Activated B cell treated with CpG ODN at 0.5 μM for 24 hours (primary cell): Measurements from ENCODE around the gene AGAP9. TPM values are rescaled to one million over a fixed set of nuclear protein-coding genes. Genes with fewer than 3 reads are reported as not detected.
"Not testable (repeated sequence)": the region's sequence is repeated elsewhere in the genome, so short reads cannot be mapped to it uniquely, and the experiment has no call there.

Source experiments
- ATAC-seq: fragments of 200-7000 bp; cut with Tn5 transposase; one replicate; pipeline ENCODE4 v1.10.0; 2021; ENCODE audit warnings: low read depth, mild to moderate bottlenecking, moderate library complexity
- CTCF ChIA-PET: fragments of 350-600 bp; sonication (Branson Sonifier 250); formaldehyde crosslinking; loops from one replicate; lab custom pipeline; 2021; ENCODE audit warnings: antibody characterized with exemption; lab: Charles Lee
- POLR2A ChIA-PET: fragments of 350-600 bp; sonication (Branson Sonifier 250); formaldehyde crosslinking; loops from one replicate; lab custom pipeline; 2021; ENCODE audit warnings: antibody characterized with exemption; lab: Charles Lee
- DNase-seq: peaks from one replicate; pipeline ENCODE4 v3.0.0; 2022
- H3K27ac Mint-ChIP-seq: one replicate; pipeline ENCODE4 v1.8.0; 2020; ENCODE audit warnings: mixed read lengths
- H3K27me3 Mint-ChIP-seq: one replicate; pipeline ENCODE4 v1.8.0; 2021; ENCODE audit warnings: mixed read lengths
- H3K36me3 Mint-ChIP-seq: one replicate; pipeline ENCODE4 v1.8.0; 2021; ENCODE audit warnings: low read depth, mixed read lengths
- H3K4me1 Mint-ChIP-seq: one replicate; pipeline ENCODE4 v1.8.0; 2021; ENCODE audit warnings: mixed read lengths
- H3K4me3 Mint-ChIP-seq: one replicate; pipeline ENCODE4 v1.8.0; 2020; ENCODE audit warnings: mild to moderate bottlenecking, mixed read lengths
- H3K9me3 Mint-ChIP-seq: one replicate; pipeline ENCODE4 v1.8.0; 2020; ENCODE audit warnings: mixed read lengths
- intact Hi-C: fragments of 100-400 bp; cut with micrococcal nuclease; formaldehyde crosslinking; loops from one replicate; pipeline ENCODE4 v1.15.1; 2024
- total RNA-seq: library from RNA; stranded (reverse); gene quantifications from 2 replicates; pipeline ENCODE4 v1.2.3, GENCODE V29; 2022

The AGAP9 gene
- total RNA-seq, 1 donor from 2014 or later = 7.7 TPM

GRCh38 chr10:47554552-47554951, 31.1 kb upstream of the AGAP9 start:
- H3K27ac Mint-ChIP-seq, H3K4me1 Mint-ChIP-seq, H3K36me3 Mint-ChIP-seq, H3K27me3 Mint-ChIP-seq, ATAC-seq, H3K9me3 Mint-ChIP-seq, POLR2A ChIA-PET, CTCF ChIA-PET, intact Hi-C loops, H3K4me3 Mint-ChIP-seq, DNase-seq: not testable (repeated sequence)

DNA sequence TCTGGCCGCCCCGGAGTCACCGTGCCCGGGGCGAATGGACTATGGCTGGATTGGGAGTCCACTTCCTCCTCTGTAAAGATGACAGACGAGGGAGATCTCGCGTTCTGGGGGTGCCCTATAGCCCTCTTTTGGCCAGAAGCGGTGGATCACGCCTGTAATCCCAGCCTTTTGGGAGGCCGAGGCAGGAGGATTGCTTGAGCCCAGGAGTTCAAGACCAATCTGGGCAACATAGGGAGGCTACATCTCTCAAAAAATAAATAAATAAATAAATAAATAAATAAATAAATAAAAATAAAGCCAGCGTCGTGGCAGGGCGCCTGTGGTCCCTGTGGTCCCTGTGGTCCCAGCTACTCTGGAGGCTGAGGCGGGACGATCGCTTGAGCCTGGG, 30.4 kb upstream of the AGAP9 start:
- H3K9me3 Mint-ChIP-seq, intact Hi-C loops, CTCF ChIA-PET, H3K36me3 Mint-ChIP-seq, H3K27ac Mint-ChIP-seq, POLR2A ChIA-PET, H3K4me1 Mint-ChIP-seq, DNase-seq, H3K27me3 Mint-ChIP-seq, ATAC-seq: not testable (repeated sequence)
- H3K4me3 Mint-ChIP-seq = peak overlapping the region; percentile 32

- POLR2A ChIA-PET, H3K9me3 Mint-ChIP-seq, H3K27me3 Mint-ChIP-seq, H3K36me3 Mint-ChIP-seq, H3K4me1 Mint-ChIP-seq, intact Hi-C loops, CTCF ChIA-PET: not testable (repeated sequence)
- H3K27ac Mint-ChIP-seq = peak overlapping the region; percentile 90
- peak; percentile 89 for ATAC-seq
- peak overlapping the region; percentile 97 for H3K4me3 Mint-ChIP-seq
- DNase-seq = peak; percentile 64
These were observed 29.9 kb upstream of the AGAP9 start for GRCh38 chr10:47553214-47553859.

GRCh38 chr10:47552719-47553118, 29.3 kb upstream of the AGAP9 start:
- CTCF ChIA-PET, POLR2A ChIA-PET, DNase-seq, H3K4me1 Mint-ChIP-seq, H3K27me3 Mint-ChIP-seq, H3K36me3 Mint-ChIP-seq, H3K9me3 Mint-ChIP-seq, intact Hi-C loops: not testable (repeated sequence)
- H3K4me3 Mint-ChIP-seq = peak overlapping the region; percentile 97
- H3K27ac Mint-ChIP-seq = peak overlapping the region; percentile 90
- ATAC-seq = peak; percentile 64

DNA sequence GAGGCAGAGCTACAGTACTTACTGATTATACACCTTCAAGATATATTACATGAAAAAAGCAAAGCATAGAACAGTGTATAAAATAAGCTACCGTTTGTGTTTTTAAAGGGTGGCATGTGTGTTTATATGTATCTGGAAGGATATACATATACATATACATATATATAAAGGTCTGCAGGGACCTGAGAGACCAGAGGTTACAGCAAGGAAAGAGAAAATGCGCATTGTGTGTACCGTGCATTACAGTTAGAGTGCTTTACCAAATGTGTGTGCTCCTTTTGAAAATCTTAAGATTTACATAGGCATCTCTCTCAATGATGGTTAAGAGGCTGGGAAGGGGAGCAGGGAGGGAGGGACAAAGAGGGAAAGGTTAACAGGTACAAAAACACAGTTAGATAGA, 23.8 kb upstream of the AGAP9 start:
- ATAC-seq, H3K27me3 Mint-ChIP-seq, H3K27ac Mint-ChIP-seq, CTCF ChIA-PET, H3K9me3 Mint-ChIP-seq, H3K4me1 Mint-ChIP-seq, intact Hi-C loops, DNase-seq, POLR2A ChIA-PET, H3K4me3 Mint-ChIP-seq, H3K36me3 Mint-ChIP-seq: not testable (repeated sequence)

- H3K27me3 Mint-ChIP-seq, H3K4me3 Mint-ChIP-seq, POLR2A ChIA-PET, H3K9me3 Mint-ChIP-seq, H3K4me1 Mint-ChIP-seq, intact Hi-C loops, H3K27ac Mint-ChIP-seq, CTCF ChIA-PET, DNase-seq, ATAC-seq, H3K36me3 Mint-ChIP-seq: not testable (repeated sequence)
These were observed 13.0 kb upstream of the AGAP9 start for GRCh38 chr10:47536430-47536829.

DNA sequence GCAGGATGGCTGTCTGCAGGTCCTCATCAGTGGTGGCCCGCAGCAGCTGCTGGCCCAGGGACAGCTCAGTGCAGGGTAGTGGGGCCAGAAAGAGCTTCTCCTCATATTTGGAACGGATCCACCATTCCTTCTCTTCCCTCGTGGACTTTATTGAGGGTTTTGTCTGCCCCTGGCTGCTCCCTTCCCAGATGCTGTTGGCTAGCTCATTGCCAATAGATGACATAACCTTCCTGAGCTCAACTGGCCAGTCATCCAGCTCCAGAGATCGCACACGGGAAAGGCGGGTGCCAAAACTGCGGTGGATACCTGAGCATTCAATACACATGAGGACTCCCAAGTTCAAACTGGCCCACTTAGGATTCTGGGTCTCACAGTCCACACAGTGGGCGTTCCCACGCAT, 21.1 kb downstream of the AGAP9 start:
- intact Hi-C loops, H3K4me3 Mint-ChIP-seq, CTCF ChIA-PET: not testable (repeated sequence)

GRCh38 chr10:47494226-47494625, 29.2 kb downstream of the AGAP9 start:
- H3K27me3 Mint-ChIP-seq, POLR2A ChIA-PET, ATAC-seq, H3K4me3 Mint-ChIP-seq, H3K4me1 Mint-ChIP-seq, intact Hi-C loops, H3K27ac Mint-ChIP-seq, CTCF ChIA-PET, DNase-seq, H3K9me3 Mint-ChIP-seq, H3K36me3 Mint-ChIP-seq: not testable (repeated sequence)

More for the DNA sequence above, 21.1 kb downstream of the AGAP9 start:
- H3K27ac Mint-ChIP-seq, H3K36me3 Mint-ChIP-seq, ATAC-seq, POLR2A ChIA-PET, H3K9me3 Mint-ChIP-seq, DNase-seq, H3K4me1 Mint-ChIP-seq, H3K27me3 Mint-ChIP-seq: not testable (repeated sequence)

DNA sequence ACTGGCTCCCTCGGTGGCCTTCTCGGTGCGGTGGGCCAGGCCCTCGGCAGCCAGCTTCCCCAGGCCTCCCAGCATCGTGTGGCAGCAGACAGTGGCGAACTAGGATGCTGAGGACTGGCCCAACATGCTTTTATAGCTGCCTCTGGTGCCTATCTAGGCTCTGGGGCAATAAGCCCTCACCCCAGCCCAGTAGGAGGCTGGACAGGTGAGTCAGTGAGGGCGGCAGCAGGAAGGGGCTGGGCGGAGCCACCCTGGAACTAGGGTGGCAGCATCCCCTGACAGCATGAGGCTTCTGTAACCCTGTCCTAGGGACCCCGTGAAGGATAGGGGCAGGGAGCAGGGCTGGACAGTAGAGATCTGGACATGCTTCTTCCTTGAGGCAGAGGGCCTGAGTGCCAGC, 31.8 kb downstream of the AGAP9 start, which contains the start of gene FAM25G:
Gene FAM25G (minus strand): TSS at position 101 of the 400 bp plus-strand sequence. CDS start 26 bp downstream, at position 75.
- CTCF ChIA-PET, H3K4me3 Mint-ChIP-seq, ATAC-seq, H3K27ac Mint-ChIP-seq, DNase-seq, H3K27me3 Mint-ChIP-seq, H3K36me3 Mint-ChIP-seq, intact Hi-C loops, H3K4me1 Mint-ChIP-seq, H3K9me3 Mint-ChIP-seq, POLR2A ChIA-PET: not testable (repeated sequence)

DNA sequence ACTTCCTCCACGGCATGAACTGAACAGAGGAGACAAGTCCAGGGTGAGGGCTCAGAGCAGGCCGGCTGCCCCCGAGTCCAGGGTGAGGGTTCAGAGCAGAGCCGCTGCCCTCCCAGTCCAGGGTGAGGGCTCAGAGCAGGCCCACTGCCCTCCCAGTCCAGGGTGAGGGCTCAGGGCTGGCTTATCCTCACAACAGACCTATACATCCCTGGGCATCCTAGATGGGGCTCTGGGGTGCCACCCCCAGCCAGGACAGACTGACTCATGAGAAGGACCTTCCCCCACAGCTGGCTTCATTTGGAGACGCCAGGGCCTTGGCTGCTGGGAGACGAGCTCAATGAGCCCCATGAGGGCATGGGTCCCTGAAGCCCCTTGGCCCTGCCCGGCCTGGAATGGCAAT, 33.8 kb downstream of the AGAP9 start:
- H3K36me3 Mint-ChIP-seq, CTCF ChIA-PET, H3K27ac Mint-ChIP-seq, POLR2A ChIA-PET, ATAC-seq, H3K4me1 Mint-ChIP-seq, H3K27me3 Mint-ChIP-seq, intact Hi-C loops, H3K4me3 Mint-ChIP-seq, DNase-seq, H3K9me3 Mint-ChIP-seq: not testable (repeated sequence)

GRCh38 chr10:47485943-47486342, 37.5 kb downstream of the AGAP9 start:
- CTCF ChIA-PET, H3K4me1 Mint-ChIP-seq, H3K36me3 Mint-ChIP-seq, H3K27me3 Mint-ChIP-seq, DNase-seq, H3K4me3 Mint-ChIP-seq, H3K9me3 Mint-ChIP-seq, intact Hi-C loops, H3K27ac Mint-ChIP-seq, POLR2A ChIA-PET, ATAC-seq: not testable (repeated sequence)

GRCh38 chr10:47484786-47485185, 38.7 kb downstream of the AGAP9 start:
- POLR2A ChIA-PET, intact Hi-C loops, DNase-seq, H3K4me1 Mint-ChIP-seq, H3K9me3 Mint-ChIP-seq, H3K36me3 Mint-ChIP-seq, ATAC-seq, CTCF ChIA-PET, H3K27me3 Mint-ChIP-seq, H3K27ac Mint-ChIP-seq, H3K4me3 Mint-ChIP-seq: not testable (repeated sequence)
